Neuron (in vitro differentiated cells): ENCODE results near the gene RFPL2.
"Not testable (repeated sequence)": the region's sequence is repeated elsewhere in the genome, so short reads cannot be mapped to it uniquely, and the experiment has no call there.

ENCODE experiments used
- H2AFZ ChIP-seq: one replicate; pipeline ENCODE4 v1.6.1; 2013; ENCODE audit warnings: low read depth, mild to moderate bottlenecking, inconsistent platforms, low read length, moderate library complexity
- H3K27me3 ChIP-seq: one replicate; pipeline ENCODE4 v1.6.1; 2013; ENCODE audit warnings: low read length; ENCODE audit not compliant: insufficient read depth
- H3K36me3 ChIP-seq: one replicate; pipeline ENCODE4 v1.6.1; 2013; ENCODE audit warnings: low read length; ENCODE audit not compliant: insufficient read depth
- H3K4me1 ChIP-seq: one replicate; pipeline ENCODE4 v1.6.1; 2013; ENCODE audit warnings: low read length; ENCODE audit not compliant: insufficient read depth
- H3K4me3 ChIP-seq: 2 replicates; pipeline ENCODE4 v1.5.1; 2013; ENCODE audit warnings: mild to moderate bottlenecking, low read length, moderate library complexity
- H3K9me3 ChIP-seq: one replicate; pipeline ENCODE4 v1.6.1; 2013; ENCODE audit warnings: low read length

Gene RFPL2

DNA sequence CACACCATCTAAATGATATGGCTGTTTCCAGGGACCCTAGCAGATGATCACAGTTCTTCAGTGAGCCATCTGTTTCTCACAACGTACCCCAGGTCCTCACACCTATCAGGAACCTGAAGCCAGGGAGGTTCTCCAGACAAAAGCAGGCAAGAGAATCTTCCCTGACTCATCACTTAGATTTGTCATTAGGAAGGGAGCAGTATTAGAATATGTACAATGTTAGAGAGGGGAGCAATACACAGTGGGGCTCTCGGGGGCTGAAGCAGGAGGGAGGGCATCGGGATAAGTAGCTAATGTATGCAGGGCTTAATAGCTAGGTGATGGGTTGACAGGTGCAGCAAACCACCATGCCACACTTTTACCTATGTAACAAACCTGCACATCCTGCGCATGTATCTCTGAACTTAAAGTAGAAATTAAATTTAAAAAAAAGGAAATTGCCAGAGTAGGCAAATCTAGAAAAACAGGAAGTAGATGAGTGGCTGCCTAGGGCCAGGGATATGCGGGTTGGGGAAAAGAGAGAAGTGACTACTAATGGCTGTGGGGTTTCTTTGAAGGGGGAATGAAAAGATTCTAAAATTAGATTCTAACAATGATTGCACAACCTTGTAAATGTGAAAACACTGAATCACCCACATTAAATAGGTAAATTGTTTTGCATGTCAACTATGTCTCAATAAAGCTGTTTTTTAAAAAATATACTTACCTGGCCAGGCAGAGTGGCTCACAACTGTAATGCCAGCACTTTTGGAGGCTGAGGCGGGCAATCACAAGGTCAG, 60.2 kb downstream of the RFPL2 start:
- H2AFZ ChIP-seq, result no peak overlapping the region
- no peak overlapping the region for H3K4me3 ChIP-seq
- no peaks in the 10 kb centered on the region for H3K4me1 ChIP-seq
- no peaks in the 10 kb centered on the region for H3K36me3 ChIP-seq
- H3K9me3 ChIP-seq, result no peaks in the 10 kb centered on the region
- H3K27me3 ChIP-seq, result no peaks in the 10 kb centered on the region

DNA sequence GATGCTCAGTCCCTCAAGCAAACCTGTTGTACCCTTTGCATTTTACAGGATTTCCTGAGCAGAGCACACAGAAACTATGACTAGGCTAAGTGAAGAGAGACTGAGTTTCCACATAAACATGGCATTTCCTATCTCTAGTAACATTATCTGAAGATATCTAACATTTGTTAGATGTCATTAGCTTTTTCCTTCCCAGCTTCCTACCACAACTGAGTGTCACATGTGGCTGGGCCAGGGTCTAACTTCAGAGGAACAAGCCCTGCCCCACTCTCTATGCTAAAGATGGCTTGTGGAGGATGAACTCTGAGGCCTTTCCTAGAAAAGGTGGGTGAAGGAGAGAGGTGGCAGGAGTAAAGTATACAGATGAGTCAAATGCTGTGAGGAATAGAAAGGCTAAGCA, 62.3 kb downstream of the RFPL2 start:
- Histone ChIP-seq H3K4me3 (no peak overlapping the region), H3K4me1 (no peaks in the 10 kb centered on the region), H3K27me3 (peaks cover 6% of the 10 kb centered on the region), H2AFZ (no peak overlapping the region), H3K36me3 (no peaks in the 10 kb centered on the region), H3K9me3 (no peaks in the 10 kb centered on the region)

DNA sequence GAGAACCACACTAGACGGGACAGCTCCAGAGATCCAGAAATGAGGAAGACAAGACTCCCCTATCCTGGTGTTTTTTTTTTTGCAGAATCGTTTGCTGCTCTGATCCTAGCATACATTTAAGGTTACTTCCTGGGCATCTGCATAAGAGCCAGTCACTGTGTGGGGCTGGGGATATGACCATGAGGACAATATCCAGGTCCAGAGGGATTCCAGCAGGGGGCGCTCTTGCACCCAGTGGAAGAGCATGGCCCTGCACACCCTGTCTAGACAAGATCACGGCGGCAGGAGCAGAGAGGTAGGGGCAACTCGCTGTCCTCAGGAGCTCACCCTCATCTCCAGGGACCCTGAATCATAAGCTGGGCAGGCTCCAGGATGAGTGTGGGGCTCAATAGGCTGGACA, 64.2 kb downstream of the RFPL2 start:
- H3K27me3 ChIP-seq, H2AFZ ChIP-seq, H3K4me1 ChIP-seq, H3K9me3 ChIP-seq, H3K36me3 ChIP-seq, H3K4me3 ChIP-seq: not testable (repeated sequence)
